HG03175 (cell line): ENCODE measurements around the gene MORC4.

ENCODE experiments used
- ATAC-seq: cut with Tn5 transposase; IDR thresholded peaks from one replicate; pipeline ENCODE4 v1.9.1; 2021; ENCODE audit warnings: mild to moderate bottlenecking, moderate library complexity; ENCODE audit not compliant: unreplicated experiment

The MORC4 gene

DNA sequence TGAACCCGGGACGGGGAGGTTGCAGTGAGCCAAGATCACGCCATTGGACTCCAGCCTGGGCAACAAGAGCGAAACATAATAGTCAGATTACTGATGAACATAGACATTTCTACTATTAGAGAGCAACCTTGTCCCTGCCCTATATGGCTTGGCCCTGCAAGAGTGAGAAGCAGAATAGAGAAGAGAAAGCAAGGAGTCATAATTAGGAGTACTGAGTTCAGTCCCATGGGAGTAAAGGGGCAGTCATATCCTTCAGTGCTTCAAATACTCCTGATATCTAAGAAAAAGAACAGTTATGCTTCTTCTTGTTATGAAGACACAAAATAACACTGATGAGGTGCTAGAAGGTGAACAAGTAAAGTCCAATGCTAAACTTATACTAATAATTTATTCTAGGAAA, 46.0 kb downstream of the MORC4 start:
- ATAC-seq, result no peak

DNA sequence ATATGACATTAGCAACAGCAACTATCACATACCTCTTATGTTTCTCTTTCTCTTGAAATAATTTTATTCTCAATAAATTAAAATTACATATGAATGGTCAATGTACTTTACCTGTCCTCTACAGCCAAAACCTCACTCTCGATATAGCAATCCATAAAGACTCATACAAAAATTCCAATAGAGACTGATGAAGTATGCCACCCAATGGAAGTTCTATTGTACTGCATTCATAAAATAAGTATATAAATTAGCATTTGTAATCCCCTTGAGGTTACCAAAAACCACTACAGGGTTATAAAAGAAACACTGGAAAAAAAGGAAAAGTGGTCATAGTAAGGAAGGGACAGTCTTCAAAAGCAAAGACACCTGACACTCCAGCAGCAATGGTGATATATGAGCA, 47.0 kb downstream of the MORC4 start:
- no peak for ATAC-seq

DNA sequence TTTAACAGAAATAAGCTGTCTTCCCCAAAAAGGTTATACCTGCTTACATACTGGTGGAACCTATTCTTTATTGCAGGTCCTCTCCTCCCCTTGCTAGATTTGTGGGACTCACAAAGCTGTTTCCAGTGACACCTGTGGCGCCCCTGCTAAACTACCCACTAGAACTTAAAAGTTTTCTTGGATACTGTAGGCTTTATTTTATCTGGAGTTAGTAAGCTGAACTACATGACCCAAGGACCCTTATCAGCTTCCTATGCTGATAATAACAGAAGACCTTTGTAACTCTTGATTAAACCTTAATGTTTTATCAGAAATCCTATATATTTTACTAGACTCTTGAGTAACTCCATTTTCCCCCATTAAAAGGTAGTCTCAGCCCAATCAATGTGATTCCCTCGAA, 47.5 kb downstream of the MORC4 start:
- no peak for ATAC-seq

DNA sequence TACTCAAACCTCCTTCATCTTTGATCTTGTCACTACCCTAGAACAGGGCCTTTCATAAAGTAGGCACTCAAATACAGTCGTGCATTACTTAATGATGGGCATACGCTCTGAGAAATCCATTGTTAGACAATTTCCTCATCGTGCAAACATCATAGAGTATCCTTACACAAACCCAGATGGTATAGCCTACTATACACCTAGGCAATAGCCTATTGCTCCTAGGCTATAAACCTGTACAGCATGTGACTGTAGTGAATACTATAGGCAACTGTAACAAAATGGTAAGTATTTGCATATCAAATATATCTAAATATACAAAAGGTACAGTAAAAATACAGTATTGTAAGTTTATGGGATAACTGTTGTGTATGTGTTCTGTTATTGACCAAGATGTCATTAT, 47.9 kb downstream of the MORC4 start:
- ATAC-seq, result no peak

DNA sequence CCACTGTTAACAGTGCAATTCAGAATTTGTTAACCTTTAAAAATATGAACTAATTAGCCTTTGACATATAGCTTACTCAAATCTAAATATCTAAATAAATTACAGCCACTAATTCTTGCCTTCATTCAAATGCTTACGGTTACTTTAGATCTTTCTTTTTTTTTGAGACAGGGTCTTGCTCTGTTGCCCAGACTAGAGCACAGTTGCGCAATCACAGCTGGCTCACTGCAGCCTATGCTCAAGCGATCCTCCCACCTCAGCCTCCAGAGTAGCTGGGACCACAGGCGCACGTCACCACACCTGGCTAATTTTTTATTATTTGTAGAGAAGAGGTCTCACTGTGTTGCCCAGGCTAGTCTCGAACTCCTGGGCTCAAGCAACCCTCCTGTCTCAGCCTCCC, 48.8 kb downstream of the MORC4 start:
- ATAC-seq, result no peak

DNA sequence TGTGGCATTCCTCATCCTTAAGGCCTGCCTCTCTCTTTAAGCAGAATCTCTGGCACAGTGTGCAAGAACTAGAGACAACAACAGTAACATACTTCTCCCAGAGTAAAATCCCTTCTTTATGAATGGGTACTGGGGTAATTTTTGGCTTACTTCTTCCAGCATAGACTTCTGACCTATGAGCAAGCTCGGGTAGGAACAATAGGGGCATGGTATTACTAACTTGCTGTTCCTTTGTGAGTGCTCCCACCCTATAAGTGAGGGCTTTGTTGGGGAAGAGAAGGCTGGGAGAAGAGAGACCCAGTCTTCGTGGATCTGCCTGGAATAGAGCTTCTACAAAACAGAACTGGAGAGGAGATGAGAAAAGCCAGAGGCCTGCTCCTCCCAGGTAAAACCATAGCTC, 49.6 kb downstream of the MORC4 start:
- no peak for ATAC-seq

DNA sequence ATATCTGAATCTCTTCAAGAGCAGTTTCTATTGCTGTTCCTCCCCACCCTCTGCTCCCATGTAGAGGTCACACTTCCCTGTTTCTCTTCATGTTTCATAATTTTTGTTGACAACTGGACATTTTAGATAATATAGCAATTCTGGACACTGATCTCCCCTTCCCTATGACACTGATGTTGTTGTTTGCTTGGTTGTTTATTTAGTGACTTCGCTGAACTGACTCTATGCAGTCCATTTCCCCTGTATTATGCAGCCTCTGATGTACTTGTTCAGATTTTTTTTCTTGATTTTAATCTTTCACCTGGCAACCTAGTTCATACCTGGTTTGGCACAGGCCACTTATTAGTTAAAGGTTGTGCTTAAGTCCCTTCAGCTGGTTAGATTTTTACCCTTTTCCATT, 50.6 kb downstream of the MORC4 start:
- no peak for ATAC-seq

DNA sequence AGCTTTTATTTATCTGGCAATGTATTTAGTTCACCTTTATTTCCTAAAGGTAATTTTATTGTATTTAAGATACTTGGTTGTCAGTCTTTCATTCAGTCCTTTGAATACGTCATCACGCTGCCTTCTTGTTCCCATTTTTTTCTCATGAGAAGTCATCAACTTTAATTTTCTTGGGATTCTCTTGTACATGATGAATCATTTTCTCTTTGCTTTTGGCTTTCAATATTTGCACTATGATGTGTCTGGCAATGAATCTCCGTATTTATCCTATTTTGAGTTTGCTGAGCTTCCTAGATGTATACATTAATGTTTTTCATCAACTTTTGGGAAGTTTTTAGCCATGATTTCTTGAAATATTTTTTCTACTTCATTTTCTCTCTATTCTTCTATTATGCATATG, 51.4 kb downstream of the MORC4 start:
- ATAC-seq, result no peak

DNA sequence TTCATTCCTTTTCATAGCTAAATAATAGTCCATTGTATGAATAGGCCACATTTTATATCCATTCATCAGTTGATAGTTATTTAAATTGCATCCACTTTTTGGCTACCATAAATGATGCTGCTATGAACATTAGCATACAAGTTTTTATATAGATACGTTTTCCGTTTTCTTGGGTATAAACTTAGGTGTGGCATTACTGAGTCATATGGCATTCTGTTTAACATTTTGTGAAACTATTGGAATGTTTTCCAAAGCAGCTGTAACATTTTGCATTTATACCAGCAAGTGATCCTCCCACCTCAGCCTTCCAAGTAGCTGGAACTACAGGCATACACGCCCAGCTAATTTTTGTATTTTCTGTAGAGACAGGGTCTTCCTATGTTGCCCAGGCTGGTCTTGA, 53.5 kb downstream of the MORC4 start:
- ATAC-seq, result no peak

DNA sequence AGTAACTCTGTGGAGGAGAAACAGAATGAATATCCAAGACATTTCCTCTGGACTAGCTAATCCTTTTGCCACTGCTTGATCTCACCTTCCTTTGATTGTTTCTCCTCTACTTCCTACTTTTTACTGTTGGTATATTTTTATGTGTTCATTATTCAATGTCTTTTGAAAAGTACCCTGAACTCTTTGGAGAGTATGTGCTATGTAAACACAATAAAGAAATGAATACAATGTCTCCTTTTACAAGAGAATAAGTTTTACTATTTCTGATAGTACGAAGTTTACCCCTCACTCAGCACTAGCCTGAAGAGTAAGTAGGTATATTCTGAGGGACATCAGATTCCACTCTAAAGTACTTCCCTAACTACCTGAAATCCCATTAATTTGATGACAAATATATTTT, 59.9 kb downstream of the MORC4 start:
- ATAC-seq, result no peak

DNA sequence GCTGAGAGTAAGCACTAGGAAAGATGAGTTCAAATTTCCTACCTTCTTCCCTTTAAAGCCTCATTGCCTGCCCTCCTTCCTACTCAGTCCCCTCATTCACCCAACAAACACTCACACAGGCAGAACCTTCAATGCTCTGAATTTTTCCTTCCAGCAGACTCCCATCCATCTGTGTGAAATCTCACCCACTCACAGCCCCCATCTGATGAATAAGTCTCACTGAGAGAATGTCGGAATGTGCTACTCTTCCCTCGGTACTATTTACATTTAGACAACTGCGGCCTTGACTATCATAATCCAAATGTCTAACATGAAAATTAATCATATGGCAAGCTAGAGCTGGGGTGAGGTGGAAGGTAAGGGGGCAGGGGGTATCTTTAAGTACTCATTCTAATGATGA, 60.4 kb downstream of the MORC4 start:
- ATAC-seq, result no peak

DNA sequence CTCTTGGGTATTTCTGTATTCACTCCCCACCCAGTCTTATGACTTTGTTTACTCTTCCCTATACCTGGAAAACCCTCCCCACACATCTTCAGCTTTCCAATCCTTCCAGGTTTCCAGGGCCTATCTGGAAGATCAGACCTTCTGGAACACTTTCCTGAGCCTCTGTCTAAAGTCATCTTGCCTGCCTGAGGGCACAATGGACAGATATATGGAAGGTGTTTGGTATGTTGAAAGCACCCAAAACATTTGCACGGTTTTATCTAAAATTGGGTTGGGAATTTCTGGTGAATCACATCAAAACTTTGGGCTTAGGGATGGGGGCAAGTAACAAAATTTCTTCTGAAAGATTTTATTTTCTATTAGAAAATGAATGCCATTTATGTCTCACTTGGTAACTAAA, 63.8 kb downstream of the MORC4 start:
- no peak for ATAC-seq

DNA sequence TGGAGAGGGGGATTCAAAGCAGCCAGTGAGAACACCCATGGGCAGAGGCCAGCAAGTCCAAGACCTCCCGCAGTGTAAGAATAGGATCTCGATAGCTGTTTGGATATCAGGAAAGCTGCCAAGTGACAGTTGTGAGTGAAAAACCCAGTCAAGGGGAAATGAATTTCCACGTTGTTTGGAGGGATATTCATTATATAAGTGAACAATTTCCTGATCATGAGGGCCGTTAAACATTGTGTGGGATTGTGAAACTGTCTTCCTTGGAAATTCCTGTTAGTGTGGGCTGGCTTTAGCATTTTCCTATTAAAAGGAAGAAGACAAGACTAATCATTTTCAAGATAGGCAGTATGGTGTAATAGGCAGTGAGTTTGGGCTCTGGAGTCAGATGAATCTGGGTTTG, 64.8 kb downstream of the MORC4 start:
- ATAC-seq, result no peak

DNA sequence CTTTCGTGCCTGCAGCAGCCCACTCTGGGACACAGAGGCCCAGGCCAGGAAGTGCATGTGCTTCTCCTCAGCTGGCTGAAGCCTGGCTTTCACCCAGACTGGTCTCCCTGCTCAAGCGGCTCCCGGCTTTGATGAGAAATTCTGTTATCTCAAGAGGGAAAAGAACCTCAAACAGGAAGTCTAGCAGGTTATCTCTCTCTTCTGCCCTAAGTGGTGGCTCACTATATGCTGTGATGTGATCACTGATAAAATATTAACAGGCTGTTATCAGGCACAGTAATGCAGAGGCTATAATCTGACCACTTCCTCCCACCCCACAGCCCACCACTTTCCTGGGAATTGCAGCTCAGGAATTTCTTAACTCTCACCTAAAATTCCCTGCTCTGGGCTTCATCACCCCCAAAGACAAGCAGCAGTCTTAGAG, 66.5 kb downstream of the MORC4 start:
- peak; percentile 61 for ATAC-seq

DNA sequence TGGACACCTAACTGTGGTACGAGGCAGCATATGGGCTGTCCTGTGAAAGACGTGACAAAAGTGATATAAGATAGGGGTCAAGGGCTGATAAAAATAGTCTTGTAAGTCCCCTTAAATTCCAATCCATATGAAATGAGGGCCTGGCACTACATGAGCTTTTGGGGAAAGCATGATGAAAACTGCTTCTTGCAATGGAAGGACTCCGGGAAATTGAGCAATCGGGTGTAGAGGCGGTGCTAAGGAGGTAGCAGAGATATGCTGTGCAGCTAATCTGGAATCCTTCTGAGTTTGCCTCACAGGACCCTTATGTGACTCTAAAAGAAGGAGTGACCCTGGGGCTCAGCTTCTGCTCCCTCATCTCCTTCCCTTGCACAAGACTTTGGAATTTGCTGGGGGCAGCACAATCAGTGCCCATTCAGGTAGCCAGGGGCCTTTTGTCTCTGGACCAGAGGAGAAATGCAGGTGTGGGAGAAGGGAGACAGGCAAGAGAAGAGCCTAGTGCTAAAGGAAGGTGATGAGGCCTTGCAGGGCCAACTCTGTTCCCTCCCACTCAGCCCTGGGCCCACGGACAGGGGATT, 67.0 kb downstream of the MORC4 start:
- ATAC-seq, result peak; percentile 32

DNA sequence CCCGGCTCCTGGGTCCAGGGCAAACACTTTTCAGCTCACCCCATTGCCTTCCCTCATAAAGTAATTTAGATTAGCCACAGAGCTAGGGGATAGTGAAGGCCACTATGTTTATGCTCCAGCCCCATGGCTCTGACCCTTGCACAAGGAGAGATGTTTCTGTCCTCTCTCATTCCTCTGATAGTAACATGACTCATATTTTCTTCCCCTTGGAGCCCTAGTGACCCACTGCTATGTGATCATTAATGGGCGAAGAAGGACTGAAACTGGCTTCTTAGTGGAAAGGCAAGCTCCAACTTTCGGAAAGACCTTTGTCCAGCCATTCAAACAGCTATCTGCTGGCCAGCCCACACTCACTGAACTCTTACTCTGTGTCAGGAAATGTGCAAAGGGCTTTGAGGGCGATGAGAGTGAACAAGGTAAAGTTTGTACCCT, 67.5 kb downstream of the MORC4 start:
- no peak for ATAC-seq

DNA sequence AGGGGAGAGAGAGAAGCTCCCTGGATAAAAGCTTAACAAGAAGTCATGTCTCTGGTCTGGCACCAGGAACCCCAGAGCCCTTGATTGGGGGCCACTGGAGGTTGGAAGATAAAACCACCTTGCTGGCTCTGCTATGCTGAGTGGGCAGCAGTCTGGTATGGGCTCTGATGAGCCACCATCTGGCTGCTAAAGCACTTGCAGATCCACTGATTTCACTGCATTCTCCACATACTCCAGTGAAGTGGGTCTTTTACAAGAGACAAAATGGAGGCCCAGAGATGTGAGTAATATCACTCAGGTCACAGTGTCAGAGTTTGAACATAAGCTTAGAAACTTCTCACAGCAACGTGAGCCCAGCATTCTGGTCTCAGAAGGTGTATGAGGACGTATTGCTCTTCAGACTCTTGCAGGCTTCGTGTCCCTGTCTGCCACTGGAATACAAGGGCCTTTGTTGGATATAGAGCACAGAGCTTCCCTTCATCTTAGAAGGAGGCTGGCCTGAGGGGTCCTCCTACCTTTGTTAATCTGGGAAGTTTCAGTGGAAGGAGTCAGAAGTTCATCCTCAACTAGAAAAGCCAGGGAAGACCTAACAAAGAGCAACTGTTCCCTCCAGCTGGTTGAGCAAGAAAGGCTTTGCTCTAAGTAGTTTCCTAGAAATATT, 68.1 kb downstream of the MORC4 start:
- no peak for ATAC-seq

DNA sequence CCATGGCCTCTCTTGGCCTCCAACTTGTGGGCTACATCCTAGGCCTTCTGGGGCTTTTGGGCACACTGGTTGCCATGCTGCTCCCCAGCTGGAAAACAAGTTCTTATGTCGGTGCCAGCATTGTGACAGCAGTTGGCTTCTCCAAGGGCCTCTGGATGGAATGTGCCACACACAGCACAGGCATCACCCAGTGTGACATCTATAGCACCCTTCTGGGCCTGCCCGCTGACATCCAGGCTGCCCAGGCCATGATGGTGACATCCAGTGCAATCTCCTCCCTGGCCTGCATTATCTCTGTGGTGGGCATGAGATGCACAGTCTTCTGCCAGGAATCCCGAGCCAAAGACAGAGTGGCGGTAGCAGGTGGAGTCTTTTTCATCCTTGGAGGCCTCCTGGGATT, 71.8 kb downstream of the MORC4 start:
- no peak for ATAC-seq

DNA sequence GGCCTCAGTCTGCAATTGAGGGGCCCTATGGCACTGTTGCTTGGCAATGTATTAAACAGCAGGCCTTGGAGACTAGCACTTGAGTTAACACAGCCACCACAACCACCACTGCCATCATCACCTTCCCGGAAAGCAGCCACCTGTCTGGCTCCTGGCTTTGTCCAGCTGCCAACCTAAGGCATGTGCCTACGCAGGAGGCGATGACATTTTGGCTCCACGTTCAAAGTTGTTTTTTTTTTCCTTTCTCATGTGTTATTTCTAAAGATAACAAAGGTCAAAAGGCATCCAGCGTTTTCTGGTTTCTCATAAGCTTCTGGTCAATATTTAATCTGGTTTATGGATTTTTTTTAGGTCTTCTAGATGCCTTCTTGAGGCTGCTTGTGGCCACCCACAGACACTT, 72.3 kb downstream of the MORC4 start:
- ATAC-seq, result no peak

DNA sequence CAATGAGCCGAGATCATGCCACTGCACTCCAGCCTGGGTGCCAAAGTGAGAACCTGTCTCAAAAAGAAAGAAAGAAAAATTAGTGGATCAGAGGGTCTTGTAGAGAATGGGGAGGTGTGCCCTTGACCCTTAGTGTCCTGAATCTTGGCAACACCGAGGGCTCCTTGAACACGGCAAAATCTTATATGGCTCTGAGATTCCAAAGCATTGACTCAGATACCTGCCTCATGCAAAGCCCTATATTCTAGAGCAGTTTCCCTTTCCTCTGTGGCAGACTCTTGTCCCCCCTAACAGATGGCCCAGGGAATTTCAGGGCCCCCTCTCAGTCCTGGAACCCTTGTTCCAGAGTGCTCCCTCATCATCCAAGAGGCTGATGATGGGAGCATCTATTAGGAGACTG, 73.0 kb downstream of the MORC4 start:
- no peak for ATAC-seq

DNA sequence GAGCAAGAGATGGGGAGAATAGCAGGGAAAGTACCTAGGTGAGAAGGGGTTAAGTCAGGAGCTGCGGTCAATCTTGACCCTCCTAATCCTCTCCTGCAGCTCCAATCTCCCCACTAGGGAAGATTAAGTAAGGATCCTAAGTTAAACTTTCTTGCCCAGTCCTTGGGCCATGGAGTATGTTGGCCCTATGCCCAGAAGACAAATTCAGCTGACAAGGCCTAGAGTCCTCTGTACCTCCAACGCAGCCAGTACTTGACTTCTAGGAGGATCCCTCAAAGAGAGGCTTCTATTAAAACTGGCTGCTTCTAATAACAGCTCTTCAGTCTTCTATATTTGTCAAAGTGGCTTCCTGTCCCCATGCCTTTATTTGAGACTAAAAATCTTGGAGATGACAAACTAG, 78.4 kb downstream of the MORC4 start:
- ATAC-seq, result no peak

DNA sequence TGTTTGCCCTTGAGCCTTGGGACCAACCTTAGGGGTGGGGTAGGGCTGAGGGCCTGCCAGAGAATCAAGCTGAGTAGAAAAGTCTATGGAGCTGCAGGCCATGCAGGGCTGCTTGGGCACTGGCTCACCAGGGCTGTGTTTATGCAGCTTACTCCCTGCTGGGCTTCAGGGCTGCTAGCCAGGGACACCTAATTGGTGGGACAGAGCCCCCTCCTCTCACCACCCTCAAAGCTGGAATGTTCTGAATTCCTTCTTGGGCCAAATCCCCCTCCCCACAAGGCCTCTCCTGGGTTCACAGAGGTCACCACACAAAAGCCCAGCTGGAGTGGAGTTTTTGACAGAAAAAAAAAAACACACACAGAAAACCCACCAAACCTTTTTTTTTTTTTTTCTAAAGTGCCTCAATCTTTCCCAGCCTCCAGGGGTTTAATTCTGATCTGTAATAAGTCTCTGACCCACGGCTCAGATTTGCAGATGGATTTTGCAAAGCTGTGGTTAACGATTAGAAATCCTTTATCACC, 80.0 kb downstream of the MORC4 start, which contains the start of gene CLDN2:
Gene CLDN2 (plus strand): TSS at position 471 of the 521 bp plus-strand sequence. CDS start 7,827 bp downstream, outside the sequence.
- ATAC-seq, result no peak
